ENCODE results near the gene PCSK4.
"Not testable (repeated sequence)": the region's sequence is repeated elsewhere in the genome, so short reads cannot be mapped to it uniquely, and the experiment has no call there.

Gene PCSK4

GRCh38 chr19:1486720-1487575 is 3.2 kb downstream of the PCSK4 start:
- DNase-seq, result no peak

GRCh38 chr19:1483979-1484428 is 6.1 kb downstream of the PCSK4 start:
- no peak for DNase-seq

GRCh38 chr19:1483131-1483978 is 6.8 kb downstream of the PCSK4 start:
- DNase-seq, result no peak

- no peak for DNase-seq
Observed at GRCh38 chr19:1482361-1483130, 7.6 kb downstream of the PCSK4 start.

- DNase-seq, result no peak
Observed at GRCh38 chr19:1481893-1482360, 8.2 kb downstream of the PCSK4 start.

GRCh38 chr19:1481224-1481892 is 8.8 kb downstream of the PCSK4 start:
- no peak for DNase-seq

- DNase-seq, result peak in 1 of 2 experiments; percentile 82
Observed at GRCh38 chr19:1478934-1479707, 11.0 kb downstream of the PCSK4 start, which contains the start of gene C19orf25. TSS of gene C19orf25 (minus strand) at chr19:1479215. CDS start at chr19:1478903, 312 bp downstream.

GRCh38 chr19:1477056-1477455 is 13.1 kb downstream of the PCSK4 start:
- not testable (repeated sequence) for DNase-seq

- no peak for DNase-seq
Observed at GRCh38 chr19:1475751-1476437, 14.3 kb downstream of the PCSK4 start.

GRCh38 chr19:1474765-1475351 is 15.3 kb downstream of the PCSK4 start:
- no peak for DNase-seq

GRCh38 chr19:1474011-1474764 is 16.0 kb downstream of the PCSK4 start:
- no peak for DNase-seq

- DNase-seq, result no peak
Observed at GRCh38 chr19:1473085-1473851, 16.9 kb downstream of the PCSK4 start.

GRCh38 chr19:1472231-1473084 is 17.7 kb downstream of the PCSK4 start:
- peak in 1 of 2 experiments; percentile 15 for DNase-seq

- no peak for DNase-seq
Observed at GRCh38 chr19:1471515-1472160, 18.5 kb downstream of the PCSK4 start.

GRCh38 chr19:1471010-1471514 is 19.1 kb downstream of the PCSK4 start:
- no peak for DNase-seq

GRCh38 chr19:1470305-1471009 is 19.7 kb downstream of the PCSK4 start:
- no peak for DNase-seq

GRCh38 chr19:1470055-1470304 is 20.2 kb downstream of the PCSK4 start:
- no peak for DNase-seq

Data from cerebellar nuclear complex (tissue), 1 donor.